ENCODE measurements around the gene LTB4R2. TPM values are rescaled to one million over a fixed set of nuclear protein-coding genes. Genes with fewer than 3 reads are reported as not detected.

The LTB4R2 gene
- total and polyA plus RNA-seq, 2 of the 8 experiments (the other 6 are each of a cell fraction or from before 2014, with no cell fraction given): 5.3 to 6.7 TPM

- TF ChIP-seq, protein P1, sequence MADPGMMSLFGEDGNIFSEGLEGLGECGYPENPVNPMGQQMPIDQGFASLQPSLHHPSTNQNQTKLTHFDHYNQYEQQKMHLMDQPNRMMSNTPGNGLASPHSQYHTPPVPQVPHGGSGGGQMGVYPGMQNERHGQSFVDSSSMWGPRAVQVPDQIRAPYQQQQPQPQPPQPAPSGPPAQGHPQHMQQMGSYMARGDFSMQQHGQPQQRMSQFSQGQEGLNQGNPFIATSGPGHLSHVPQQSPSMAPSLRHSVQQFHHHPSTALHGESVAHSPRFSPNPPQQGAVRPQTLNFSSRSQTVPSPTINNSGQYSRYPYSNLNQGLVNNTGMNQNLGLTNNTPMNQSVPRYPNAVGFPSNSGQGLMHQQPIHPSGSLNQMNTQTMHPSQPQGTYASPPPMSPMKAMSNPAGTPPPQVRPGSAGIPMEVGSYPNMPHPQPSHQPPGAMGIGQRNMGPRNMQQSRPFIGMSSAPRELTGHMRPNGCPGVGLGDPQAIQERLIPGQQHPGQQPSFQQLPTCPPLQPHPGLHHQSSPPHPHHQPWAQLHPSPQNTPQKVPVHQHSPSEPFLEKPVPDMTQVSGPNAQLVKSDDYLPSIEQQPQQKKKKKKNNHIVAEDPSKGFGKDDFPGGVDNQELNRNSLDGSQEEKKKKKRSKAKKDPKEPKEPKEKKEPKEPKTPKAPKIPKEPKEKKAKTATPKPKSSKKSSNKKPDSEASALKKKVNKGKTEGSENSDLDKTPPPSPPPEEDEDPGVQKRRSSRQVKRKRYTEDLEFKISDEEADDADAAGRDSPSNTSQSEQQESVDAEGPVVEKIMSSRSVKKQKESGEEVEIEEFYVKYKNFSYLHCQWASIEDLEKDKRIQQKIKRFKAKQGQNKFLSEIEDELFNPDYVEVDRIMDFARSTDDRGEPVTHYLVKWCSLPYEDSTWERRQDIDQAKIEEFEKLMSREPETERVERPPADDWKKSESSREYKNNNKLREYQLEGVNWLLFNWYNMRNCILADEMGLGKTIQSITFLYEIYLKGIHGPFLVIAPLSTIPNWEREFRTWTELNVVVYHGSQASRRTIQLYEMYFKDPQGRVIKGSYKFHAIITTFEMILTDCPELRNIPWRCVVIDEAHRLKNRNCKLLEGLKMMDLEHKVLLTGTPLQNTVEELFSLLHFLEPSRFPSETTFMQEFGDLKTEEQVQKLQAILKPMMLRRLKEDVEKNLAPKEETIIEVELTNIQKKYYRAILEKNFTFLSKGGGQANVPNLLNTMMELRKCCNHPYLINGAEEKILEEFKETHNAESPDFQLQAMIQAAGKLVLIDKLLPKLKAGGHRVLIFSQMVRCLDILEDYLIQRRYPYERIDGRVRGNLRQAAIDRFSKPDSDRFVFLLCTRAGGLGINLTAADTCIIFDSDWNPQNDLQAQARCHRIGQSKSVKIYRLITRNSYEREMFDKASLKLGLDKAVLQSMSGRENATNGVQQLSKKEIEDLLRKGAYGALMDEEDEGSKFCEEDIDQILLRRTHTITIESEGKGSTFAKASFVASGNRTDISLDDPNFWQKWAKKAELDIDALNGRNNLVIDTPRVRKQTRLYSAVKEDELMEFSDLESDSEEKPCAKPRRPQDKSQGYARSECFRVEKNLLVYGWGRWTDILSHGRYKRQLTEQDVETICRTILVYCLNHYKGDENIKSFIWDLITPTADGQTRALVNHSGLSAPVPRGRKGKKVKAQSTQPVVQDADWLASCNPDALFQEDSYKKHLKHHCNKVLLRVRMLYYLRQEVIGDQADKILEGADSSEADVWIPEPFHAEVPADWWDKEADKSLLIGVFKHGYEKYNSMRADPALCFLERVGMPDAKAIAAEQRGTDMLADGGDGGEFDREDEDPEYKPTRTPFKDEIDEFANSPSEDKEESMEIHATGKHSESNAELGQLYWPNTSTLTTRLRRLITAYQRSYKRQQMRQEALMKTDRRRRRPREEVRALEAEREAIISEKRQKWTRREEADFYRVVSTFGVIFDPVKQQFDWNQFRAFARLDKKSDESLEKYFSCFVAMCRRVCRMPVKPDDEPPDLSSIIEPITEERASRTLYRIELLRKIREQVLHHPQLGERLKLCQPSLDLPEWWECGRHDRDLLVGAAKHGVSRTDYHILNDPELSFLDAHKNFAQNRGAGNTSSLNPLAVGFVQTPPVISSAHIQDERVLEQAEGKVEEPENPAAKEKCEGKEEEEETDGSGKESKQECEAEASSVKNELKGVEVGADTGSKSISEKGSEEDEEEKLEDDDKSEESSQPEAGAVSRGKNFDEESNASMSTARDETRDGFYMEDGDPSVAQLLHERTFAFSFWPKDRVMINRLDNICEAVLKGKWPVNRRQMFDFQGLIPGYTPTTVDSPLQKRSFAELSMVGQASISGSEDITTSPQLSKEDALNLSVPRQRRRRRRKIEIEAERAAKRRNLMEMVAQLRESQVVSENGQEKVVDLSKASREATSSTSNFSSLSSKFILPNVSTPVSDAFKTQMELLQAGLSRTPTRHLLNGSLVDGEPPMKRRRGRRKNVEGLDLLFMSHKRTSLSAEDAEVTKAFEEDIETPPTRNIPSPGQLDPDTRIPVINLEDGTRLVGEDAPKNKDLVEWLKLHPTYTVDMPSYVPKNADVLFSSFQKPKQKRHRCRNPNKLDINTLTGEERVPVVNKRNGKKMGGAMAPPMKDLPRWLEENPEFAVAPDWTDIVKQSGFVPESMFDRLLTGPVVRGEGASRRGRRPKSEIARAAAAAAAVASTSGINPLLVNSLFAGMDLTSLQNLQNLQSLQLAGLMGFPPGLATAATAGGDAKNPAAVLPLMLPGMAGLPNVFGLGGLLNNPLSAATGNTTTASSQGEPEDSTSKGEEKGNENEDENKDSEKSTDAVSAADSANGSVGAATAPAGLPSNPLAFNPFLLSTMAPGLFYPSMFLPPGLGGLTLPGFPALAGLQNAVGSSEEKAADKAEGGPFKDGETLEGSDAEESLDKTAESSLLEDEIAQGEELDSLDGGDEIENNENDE (IDR thresholded peaks at IDR 0.05; ENCODE audit: insufficient replicate concordance, low read length): no peak
- no peak for TF ChIP-seq CHD2 (IDR thresholded peaks at IDR 0.05; ENCODE audit: low read length)
- TF ChIP-seq TAF1 (IDR thresholded peaks at IDR 0.05; ENCODE audit: low read depth, low read length): no peak
- TF ChIP-seq ATF2 (IDR thresholded peaks at IDR 0.05; ENCODE audit: low read length): no peak
- TF ChIP-seq SRF (IDR thresholded peaks at IDR 0.05; ENCODE audit: low read depth, low read length): no peak
- TF ChIP-seq ZNF274 (IDR thresholded peaks at IDR 0.05; ENCODE audit: borderline replicate concordance, extremely low read depth, low read length): no peak
- no peak for TF ChIP-seq CEBPB (IDR thresholded peaks at IDR 0.05; ENCODE audit: low read depth, low read length)
- no peak for TF ChIP-seq ATF3 (IDR thresholded peaks at IDR 0.05; ENCODE audit: insufficient read depth, low read depth, low read length)
Measured at GRCh38 chr14:24340606-24341005, 30.7 kb downstream of the LTB4R2 start (continued).
